Stimulated activated CD4-positive, alpha-beta T cell treated with anti-CD3 and anti-CD28 coated beads, Interleukin-1b, Interleukin-23, amount 100 ng/mL, for 1 hour (primary cell): ENCODE data around the gene FMNL1.

ENCODE experiments used
- DNase-seq, 2 donors: peaks; one replicate each; pipeline ENCODE4 v3.0.0-alpha.2; 2020; ENCODE audit warnings: low read depth in 2 of 2

Gene FMNL1

GRCh38 chr17:45256114-45256966, 34.7 kb downstream of the FMNL1 start:
- DNase-seq, result no peak

GRCh38 chr17:45257115-45257514, 35.4 kb downstream of the FMNL1 start:
- no peak for DNase-seq

DNA sequence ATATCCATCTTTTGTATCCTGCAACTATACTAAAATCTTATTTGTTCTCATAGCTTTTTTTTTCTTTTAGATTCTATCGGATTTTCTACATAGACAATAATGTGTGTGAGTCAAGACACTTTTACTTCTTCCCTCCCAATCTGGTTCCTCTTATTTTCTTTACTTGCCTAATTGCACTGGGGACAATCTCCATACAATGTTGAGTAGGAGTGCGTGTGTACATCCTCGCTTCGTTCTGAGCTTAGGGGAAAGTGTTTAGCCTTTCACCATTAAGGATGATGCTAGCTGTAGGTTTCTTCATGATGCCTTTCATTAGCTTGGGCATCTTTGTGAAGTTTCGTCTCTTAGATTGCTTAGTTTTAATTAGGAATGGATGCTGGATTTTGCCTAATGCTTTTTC, 37.3 kb downstream of the FMNL1 start:
- DNase-seq, result no peak

GRCh38 chr17:45260204-45260783, 38.6 kb downstream of the FMNL1 start:
- DNase-seq, result no peak

DNA sequence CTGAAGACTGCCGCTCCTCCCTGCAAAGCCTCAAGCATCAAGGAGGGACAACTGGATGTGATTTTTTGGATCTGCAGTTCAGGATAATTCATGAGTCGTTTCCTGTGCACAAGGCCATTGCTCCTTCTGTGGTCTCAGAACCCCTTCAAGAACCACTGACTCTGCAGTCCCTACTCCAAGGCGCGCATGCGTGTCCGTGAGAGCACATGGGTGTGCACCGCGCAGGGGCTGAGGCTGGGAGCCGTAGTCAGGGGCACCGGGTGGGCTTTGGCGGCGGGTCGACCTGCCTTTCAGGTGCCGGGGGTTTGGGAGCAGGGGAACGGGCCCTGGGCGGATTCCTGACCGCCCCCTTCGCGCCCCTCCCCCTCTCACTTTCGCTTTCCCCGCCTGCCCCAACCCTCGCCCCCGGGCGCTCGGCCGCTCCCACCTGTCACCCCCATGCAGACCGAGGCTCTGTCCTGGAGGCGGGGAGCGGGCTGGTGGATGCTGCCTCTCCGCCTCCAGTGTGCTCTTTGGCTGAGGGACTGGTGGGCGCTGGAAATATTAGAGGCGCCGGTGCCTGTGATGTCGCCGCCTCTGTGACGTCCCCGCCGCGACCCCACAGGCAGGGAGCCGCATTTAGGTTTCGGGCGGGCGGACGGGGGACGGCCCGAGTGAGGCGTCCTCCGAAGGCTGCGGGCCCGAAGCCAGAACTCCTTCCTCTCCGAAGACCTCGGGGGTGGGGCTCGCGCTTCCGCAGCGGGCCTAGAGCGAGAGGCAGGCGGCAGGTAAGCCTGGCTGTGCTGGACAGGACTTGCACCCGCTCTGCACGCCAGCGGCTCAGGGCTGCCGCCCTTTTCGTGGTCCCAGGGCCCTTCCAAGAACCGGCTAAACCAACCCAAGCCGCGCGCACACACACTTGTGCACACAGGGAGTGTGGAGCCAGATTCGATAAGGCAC, 40.2 kb downstream of the FMNL1 start, which contains the start of gene SPATA32:
TSS of gene SPATA32 (minus strand) at position 518 of the 939 bp plus-strand sequence. CDS start at position 440, 78 bp downstream.
- DNase-seq, result peak; percentile 30 to 43

- DNase-seq, result no peak
These were observed 41.1 kb downstream of the FMNL1 start for GRCh38 chr17:45262516-45263476.

DNA sequence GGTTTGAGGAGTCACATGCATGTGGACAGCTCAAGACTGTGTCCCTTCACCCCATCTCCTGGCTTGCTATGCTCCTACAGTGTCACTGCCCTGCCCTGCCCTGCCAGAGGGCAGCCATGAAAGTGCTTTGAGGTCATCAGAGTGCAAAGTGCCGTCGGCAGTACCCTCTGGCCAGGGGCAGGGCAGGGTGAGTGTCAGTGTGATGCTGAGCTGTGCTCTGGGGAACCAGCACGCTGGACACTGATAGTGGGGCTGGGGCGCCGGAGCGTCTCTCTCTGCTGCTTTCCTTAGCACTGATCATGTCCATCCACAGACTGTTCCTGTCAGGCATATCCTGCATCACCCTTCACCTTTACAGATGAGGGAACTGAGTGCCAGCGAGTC, 41.8 kb downstream of the FMNL1 start:
- DNase-seq, result no peak

- DNase-seq, result no peak
These were observed 42.7 kb downstream of the FMNL1 start for GRCh38 chr17:45264430-45264829.

- DNase-seq, result no peak
These were observed 43.3 kb downstream of the FMNL1 start for GRCh38 chr17:45264988-45265387.

DNA sequence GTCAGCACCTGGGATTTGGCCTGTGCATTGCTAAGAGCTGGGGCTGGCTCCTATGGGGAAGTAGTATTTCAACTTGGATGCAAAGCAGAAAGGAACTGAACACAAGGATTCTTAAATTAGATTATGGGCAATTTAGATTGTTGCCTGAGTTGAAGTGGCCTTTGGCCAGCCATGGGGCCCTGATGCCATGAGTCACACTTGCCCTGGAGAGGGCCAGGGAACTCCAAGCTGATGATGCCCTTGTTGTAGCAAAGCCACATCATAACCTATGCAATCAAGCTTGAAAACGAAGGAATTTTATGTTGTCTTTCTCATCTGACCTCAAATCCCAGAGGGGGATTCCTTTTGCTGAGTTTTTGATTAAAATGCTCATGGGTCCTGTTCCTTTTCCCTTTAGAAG, 44.1 kb downstream of the FMNL1 start:
- no peak for DNase-seq

- no peak for DNase-seq
These were observed 44.8 kb downstream of the FMNL1 start for GRCh38 chr17:45266372-45266926.

- no peak for DNase-seq
These were observed 45.9 kb downstream of the FMNL1 start for GRCh38 chr17:45267436-45268055.

GRCh38 chr17:45269912-45270311, 48.2 kb downstream of the FMNL1 start:
- DNase-seq, result no peak

- DNase-seq, result peak in 1 of 2 donors; percentile 30
These were observed 49.2 kb downstream of the FMNL1 start for GRCh38 chr17:45270828-45271418.

DNA sequence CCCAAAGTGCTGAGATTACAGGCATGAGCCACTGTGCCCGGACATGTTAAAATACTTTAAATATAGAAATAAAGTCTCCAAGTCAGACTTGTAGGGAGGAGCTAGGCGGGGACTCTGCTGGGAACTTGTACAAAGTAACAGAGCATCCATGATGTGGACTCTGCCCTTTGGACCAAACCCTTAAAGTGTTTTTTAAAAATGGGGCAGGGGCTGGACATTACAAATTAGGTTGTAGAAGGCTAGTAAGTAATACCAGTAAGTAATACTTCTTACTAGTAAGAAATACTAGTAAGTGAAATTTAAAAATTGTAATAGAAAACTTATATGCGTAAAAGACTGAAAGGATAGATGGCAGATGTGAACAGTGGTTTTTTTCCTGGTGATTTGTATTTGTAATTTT, 49.9 kb downstream of the FMNL1 start:
- DNase-seq, result no peak

DNA sequence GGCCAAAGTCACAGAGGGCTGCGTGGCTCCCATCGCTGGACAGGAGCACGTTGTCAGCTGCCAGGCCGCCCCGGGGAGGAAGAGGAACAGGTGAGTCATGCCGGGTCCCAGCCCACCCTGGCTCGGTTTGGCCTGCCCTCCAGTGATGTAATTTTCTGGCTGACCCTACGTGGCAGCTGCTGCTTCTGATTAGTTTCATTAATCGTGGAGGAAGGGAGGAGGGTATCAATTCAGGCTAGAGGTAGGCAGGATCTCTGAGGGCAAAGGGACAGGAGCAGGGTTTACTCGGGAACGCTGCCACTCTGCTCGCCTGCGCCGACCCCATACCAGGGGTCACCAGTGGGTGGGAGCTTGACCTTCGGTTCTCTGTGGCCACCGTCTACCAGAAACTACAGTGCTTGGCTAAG, 51.9 kb downstream of the FMNL1 start:
- no peak for DNase-seq

GRCh38 chr17:45274033-45274432, 52.3 kb downstream of the FMNL1 start:
- DNase-seq, result no peak

DNA sequence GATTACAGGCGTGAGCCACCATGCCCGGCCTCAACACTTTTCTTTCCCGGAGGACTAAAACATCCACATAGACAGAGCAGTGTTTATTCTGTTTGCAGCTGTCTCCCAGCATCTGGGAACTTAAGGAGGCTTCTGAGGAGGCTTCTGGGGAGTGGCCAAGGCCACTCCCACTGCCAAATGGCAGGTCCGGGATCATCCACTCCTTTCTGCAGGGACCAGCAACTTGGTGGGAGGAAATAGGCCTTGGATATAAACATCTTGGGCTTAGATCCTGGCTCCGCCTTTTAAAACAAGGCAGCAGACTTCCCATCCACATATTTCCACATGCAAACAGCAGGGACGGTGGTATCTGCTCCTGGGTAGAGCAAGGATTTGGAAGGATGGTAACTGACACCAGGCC, 54.3 kb downstream of the FMNL1 start:
- DNase-seq, result no peak

DNA sequence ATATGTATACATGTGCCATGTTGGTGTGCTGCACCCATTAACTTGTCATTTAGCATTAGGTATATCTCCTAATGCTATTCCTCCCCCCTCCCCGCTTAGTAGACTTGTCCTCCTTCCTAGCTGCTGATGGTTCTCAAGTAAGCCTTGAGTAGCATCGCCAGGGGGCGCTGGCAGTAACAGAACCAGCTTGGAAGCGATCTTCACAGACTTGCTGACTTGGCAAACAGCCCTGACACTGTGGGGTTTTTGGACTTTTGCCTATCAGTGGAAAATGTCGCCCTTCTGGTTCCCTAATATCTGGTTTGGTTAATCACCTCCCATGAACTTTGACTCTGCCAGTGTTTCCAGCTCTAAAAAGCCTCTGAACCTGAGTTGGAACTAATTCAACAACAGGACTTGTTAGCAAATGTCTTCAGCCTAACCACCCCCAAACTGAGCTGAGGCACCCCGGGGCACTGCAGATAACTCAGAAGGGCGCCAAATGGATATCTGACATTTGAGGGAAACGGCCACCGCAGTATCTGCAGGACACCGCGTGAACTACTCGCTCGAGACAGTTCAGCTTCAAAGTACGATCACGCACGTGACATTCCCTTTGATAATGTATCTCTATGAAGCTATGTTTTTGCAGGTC, 55.6 kb downstream of the FMNL1 start:
- peak; percentile 75 to 90 for DNase-seq
